GF-D8 (cell line): ENCODE results near the gene LPIN1.
A peak's percentile ranks its signal among the peaks of the same experiment; 100 is the strongest.
"Not testable (repeated sequence)": the region's sequence is repeated elsewhere in the genome, so short reads cannot be mapped to it uniquely, and the experiment has no call there.

Experiments
- DNase-seq: peaks from one replicate; lab custom pipeline; 2025; lab: John Stamatoyannopoulos, UW

LPIN1 gene

DNA sequence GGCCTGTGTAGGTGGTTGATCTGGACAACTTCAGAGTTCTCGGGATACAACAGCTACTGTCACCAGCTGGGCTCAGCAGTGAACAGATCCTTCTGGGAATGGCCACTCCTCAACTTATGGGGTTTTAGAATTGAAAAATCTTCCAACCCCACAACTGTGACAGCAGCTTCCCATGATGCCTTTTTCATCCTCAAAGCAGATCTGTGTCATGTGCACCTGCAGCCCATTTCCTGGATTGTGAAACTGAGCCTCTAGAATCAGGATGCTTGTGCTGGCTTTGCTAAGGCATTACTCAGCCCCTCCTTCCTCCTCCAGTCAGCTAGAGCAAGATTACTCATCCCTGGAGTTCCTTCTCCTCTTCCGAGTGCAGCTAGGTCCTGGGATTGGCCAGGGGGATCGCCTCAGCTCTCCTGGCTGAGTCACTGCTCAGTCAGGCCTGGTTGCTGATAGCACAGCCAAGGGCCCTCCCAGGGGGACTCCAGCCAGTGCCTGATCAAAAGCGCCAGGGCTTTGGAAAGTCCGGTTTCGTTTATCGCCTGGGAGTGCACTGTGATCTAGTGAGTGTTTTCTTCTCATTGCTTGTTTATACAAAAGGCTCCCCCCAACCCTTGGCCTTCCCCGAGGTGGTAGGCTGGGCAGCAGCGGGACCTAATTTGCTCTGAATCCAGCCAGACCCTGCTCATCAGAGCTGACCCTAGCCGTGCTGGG is 2.4 kb upstream of the LPIN1 start:
- peak; percentile 70 for DNase-seq

DNA sequence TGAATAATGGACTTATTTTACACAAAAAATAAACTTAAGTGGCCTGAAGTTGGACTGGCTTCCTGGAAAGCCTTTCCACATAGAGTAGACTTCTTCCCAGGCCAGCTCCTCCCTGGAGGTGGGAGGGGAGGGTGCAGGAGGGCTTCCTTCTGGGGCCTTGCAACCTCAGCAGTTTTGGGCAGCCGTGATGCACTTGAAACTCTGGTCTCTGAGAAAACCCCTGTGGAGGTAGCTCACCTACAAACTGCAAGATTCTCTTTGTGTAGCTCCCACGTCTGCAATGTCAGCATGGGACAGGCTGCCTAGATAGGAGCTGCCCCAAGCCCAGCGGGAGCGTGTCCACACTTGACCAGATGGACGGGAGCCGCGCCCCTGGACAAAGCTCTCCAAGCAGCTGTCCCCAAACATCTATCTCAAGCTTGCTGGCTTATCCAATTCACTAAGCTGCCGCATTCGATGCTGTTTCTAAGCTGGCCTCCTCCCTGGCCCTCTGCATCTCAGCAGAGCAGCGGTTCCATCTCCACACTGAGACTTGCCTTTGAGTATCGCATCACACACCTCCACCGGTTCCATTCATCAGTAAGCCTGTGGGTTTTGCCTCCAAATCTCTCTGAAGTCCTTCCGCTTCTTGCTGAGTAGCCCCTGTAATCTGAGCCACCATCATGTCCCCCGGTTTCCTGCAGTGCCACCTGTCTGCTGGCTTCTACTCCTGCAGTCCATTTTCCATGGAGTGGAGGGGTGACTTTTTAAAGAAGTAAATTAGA is 1.6 kb upstream of the LPIN1 start:
- DNase-seq, result peak; percentile 32

DNA sequence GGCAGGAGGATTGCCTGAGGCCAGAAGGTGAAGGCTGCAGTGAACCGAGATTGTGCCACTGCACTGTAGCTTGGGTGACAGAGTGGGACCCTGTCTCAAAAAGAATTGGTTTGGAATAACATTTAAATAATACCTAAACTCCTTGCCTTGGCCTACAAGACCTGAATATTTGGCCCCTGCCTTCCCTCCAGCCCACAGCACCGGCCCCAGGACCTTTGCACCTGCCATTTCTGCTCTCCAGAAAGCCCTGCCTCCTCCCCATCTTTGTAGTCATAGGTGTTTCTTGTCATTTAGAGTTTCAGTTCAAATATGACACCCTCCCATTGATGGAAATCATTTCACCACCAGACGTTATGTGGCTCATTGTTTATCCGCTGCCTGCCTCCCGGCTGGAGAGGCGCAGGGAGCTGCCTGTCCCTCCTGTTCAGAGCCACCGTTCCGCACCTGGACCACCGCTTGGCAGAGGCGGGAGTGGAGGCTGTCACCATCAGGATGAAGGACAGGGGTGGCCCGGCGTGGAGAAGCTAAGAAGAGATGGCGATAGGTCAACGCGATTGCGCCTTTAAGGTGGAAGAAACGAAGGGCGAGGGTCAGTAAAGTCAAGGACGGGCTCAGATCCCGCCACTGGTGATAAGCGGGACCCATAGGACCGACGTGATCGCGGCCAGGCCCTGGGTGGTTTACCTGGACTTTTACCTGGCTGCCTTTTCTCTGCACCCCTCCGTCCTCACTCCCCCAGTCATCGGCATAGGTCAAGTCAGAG is 638 bp upstream of the LPIN1 start:
- DNase-seq, result no peak

DNA sequence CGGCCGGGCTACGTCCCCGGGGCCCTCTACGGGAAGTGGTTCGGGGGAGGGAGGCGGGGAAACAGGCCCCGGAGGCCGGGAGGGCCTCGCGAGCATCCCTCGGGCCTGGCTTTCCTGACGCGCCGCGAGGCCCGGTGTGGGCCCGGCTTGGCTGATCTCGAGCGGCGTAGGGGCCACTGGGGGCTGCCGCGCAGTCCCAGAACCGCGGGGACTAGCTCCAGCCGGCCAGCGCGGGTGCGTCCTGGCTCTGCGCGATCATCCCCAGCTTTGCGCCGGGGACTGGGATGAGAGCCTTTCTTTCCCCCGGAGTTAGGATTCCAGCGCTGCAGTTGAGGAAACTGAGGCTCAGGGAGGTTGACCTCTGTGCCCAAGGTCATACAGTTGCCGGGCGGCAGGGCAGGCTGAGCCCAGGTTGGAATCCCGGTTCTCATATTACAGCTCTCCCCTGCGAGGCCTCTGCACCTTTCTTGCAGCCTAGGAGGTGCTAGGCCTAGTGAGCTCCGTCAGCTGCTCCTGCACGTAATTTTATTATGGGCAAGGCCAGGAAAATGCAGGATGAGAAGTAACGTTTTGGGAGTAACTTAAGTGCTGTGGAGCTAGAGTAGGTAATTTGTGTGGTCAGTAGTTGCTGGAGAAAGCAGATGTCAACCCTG is 501 bp downstream of the LPIN1 start:
- no peak for DNase-seq

DNA sequence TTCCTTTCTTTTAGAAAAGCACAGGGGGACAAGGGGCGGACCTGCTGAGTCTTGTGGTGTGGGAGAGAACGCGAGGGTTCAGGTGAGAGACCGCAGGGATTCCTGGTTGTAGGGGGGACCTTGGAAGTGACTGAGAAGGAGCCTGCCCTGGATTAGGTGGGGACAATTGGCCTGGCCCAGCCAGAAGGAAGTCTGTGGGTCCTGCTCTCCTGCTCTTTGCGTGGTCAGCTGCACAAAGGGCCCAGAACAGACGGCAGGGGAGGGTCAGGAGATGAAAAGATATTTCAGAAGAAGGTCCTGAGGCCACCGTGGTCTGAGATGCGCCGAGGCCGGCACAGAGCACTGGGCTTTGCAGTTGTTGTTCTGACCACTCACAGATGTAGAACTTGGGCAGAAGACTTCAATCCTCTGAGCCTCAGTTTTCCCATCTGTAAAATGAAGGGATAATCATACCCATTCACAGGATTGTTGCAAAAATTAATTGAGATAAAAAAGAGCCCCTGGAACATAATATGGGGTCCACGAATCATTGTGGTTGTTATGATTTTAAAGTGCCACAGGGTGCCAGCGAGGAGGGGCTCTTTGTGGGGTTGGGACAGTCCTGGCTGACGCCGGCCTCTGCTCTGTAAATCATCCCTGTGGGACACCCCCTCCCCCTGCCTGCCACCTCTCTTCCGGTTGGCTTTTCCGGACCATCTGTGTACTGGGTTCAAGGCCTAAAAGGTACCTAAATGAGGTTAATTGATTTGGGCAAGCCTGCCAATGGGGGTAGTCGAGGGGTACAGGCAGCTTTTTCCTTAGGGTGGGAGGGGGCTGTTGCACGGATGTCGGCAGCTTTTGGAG is 1.8 kb downstream of the LPIN1 start:
- DNase-seq, result no peak

DNA sequence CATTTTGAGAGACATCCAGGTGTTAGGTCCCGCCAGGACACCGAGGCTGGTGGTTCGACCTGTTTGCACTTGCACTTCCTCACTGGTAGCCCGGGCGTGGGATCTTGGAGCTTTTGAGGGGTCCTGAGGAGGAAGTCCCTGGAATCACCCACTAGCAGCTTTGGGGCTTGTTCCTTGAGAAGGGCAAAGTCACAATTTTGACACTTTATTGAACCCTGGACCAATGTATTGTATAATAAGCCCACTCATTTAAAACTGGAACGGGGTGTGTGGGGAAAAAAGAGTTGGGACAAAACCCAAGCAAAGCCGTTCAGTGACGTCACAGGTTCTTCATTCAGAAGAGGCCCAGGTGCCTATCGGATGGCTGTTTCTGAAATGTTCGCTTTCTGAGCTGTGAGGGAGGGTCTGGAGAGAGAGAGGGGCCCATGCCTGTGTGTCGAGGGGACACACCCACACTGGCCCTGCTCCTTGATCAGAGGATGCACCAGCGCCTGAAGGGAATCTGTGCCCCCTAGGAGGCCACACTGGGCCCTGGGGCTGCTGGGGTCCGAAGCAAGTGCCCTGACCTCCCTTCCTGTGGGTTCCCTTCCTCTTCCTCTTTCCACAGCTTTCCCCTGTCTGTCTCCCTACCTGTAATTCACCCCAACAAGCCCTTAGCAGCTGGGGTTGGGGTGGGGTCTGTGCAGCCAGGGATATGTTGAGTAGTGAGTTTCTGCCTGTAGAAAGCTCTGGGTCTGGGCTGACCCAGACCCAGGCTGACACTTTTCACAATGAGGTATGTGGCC is 2.6 kb downstream of the LPIN1 start:
- DNase-seq, result no peak

DNA sequence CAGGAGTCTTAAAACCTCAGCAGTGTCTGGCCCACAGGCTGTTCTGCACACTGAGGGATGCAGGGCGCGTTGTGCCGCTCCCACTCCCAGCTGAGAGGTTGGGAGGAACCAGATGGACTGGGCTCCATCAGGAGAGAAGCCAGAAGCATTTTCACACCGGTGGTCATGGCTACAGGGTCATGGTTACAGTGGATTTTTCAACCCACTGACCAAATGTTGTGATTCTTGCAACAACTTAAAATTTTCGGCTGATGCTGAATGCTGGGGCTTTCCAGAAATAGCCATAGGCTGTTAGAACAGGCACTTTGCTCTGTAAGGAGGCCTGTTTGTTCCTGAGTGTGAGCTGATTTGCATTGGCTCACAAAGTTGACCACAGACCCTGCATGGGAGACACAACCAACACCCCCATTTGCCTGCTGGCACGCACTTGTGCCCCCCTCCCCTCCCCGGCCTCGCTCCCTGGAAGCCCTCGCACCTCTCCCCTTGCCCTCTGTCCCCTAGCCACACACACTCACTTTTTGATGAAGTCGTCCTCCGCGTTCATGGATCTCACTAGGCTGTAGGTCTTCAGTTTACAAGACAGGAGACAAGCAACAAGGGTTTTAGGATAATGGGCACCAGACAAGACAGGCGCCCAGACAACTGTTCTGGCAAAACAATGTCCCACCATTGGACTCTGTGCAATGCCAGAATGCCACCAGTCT is 3.4 kb downstream of the LPIN1 start:
- no peak for DNase-seq

DNA sequence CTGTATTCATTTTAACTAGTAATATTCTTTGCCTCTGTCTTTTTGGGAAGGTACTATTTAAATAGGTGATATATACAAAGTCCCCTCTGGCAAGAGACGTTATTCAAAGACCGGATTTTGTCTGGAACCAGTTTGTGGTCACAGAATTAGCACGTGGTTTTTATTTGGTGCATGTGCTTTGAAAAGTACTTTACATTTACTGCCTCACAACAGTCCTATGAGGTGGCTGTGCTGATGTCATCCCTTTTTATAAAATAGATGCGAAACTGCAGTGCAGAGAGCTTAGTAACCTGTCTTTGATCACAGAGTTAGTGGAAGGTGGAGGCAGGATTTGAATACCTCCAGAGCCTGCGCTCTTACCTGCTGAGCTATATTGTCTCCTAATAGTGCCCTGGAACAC is 4.0 kb downstream of the LPIN1 start:
- DNase-seq, result no peak

DNA sequence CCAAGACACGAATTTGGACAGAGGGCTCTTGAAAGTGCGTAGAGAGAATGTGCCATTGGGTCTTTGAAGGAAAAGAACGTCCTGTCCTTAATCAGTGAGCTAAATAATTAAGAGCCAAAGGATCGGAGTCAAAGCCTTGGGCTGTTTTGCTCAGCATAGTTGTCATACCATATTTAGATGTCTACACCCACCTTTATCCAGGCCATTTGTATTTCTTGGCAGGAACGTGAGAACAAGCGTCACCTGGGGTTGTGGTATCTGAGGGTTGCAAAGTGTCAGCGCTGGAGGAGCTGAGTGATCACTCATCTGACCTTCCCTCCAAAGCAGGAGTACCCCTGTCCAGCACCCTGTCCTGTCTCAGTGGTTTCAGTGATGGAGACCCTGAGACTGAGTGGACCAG is 4.5 kb downstream of the LPIN1 start:
- no peak for DNase-seq

DNA sequence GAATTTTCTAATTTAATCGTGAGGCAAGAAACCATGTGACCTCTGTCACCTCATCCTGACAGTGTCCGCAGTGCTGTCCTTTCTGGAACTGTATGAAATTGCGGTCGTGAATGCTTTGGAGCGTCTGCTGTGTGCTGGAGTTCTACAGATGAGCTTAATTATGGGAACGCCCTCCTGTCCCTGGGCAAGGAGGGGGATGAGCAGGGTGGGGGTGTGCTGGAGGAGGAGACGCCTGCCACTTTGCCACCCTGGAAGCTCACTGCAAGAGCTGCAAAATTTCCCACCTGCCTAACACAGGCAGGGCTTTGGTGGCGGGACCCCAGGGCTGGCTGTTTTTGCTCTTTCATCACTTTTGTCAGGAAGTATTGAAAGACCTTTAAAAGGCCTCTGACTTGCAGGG is 6.5 kb downstream of the LPIN1 start:
- DNase-seq, result peak; percentile 44

DNA sequence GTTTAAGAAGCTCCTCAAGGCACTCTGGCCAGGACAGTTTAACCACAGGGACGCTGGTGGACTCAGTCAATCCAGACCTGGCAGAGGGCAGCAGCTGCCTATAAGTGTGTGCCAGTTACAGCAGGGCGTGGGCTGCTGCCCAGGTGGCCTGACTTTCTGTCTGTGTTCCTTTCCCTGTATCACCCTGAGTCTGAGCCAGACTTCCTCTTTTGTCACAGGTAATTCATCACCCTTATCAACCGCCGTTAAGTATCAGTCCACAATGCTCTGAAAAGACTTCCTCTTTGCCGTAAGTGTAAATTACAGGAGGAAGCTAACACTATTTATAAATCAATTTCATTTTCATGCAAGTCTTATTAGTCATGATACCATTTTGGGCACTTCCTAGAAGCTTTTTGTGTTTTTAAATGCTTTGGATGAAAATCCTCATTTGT is 7.0 kb downstream of the LPIN1 start:
- DNase-seq, result peak; percentile 79

DNA sequence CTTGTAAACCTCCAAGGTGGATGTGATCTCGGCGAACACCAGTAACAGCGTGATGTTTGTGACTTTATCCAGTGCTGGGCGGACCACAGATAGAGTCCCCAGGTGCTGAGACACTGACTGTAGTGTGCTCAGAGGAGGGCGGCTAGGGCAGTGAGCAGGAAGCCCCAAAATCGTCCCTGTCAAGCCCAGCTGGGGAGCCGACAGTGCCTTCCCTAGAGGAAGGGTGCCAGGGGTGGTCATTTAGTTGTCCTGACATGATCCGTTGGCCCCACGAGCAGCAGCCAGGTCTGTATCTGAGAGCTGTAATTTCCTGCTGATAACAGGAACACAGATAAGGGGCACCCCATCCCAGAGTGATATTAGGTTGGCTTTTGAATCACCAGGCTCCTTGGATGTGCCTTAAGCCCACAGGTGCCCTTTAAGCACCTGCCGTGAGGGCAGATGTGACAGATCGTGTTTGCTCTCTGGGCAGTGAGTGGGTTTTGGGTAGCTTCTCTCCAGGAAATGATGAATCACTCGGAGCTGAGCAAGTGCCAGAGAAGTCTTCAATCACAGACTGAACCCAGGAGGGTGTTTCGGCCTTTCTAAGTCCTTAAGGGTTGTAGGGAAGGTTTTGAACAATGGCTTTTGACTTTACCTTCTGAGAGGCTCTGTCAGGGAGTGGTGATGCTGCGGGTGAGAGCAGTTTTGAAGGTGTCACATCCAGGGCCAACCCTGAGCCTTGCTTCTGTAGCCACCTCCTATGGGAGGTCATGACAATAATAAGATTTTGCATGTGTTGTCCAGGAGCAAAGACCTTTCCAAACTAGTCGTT is 7.7 kb downstream of the LPIN1 start:
- DNase-seq, result no peak

DNA sequence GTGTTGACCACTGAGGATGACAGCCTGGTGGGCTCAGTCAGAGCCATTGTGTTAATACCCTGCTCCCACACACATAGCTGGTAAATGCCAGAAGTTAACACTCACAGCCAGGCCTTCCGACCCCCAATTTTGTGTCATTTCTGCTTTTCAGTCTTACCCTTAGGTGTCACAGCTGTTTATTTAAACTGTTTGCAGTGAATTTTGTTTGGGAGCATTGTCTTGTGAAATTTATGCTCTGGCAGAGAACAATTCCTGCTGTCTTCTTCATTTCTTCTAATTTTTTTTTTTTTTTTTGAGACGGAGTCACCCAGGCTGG is 8.2 kb downstream of the LPIN1 start:
- DNase-seq, result no peak

DNA sequence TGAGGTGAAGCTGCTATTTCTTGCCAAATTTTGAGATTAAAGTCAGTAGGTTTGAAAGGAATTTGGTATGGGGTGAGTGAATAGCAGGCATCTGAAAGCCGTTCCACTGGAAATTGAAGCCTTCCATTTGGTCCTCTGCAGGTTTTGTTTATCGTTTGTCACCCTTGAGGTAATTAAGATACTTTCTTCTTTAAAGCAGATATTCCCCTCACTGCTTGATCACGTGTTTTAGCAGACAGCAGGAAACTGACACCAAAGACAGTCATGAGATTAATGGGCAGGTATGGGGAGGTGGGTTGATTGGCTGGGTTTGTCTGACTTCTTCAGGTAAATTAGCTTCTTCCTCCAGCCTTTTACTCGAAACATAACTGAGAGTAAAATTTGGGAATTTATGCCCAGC is 10.7 kb downstream of the LPIN1 start:
- no peak for DNase-seq

DNA sequence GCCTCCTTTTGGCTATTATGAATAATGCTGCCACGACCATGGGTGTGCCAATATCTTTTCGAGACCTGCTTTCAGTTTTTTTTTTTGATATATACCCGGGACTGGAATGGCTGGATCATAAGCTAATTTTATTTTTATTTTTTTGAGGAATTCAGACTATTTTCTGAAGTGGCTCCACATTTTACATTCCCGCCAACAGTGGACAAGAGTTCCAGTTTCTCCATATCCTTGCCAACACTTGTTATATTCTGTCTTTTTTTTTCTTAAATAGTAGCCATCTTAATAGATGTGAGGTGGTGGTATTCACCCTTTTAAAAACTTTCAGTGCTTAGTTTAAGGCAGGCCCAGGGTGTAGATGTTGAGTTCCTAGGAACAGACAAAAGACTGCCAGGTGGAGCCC is 11.8 kb downstream of the LPIN1 start:
- no peak for DNase-seq

DNA sequence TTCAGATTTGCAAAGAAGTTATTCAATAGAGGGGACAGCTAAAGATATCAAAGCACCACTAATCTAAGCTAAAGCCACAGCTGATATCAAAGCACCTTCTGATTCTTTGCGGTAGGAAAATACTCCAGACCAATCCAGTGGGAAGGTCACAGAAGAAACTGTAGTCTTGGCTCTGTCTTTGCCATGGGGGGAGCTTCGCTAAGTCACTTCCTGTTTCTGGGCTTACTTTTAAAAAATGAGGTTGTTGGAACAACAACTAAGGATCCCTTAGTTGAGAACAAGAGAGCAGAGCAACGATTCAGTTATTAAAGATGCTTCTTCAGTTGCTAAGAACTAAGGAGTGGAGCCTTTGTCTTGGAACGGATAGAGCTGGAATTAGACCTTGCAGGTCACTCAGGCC is 12.2 kb downstream of the LPIN1 start:
- DNase-seq, result no peak

DNA sequence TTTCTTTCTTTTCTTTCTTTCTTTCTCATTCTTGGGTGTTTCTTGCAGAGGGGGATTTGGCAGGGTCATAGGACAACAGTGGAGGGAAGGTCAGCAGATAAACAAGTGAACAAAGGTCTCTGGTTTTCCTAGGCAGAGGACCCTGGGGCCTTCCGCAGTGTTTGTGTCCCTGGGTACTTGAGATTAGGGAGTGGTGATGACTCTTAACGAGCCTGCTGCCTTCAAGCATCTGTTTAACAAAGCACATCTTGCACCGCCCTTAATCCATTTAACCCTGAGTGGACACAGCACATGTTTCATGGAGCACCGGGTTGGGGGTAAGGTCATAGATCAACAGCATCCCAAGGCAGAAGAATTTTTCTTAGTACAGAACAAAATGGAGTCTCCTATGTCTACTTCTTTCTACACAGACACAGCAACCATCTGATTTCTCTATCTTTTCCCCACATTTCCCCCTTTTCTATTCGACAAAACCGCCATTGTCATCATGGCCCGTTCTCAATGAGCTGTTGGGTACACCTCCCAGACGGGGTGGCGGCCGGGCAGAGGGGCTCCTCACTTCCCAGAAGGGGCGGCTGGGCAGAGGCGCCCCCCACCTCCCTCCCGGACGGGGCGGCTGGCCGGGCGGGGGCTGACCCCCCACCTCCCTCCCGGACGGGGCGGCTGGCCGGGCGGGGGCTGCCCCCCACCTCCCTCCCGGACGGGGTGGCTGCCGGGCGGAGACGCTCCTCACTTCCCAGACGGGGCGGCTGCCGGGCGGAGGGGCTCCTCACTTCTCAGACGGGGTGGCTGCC is 12.9 kb downstream of the LPIN1 start:
- not testable (repeated sequence) for DNase-seq

DNA sequence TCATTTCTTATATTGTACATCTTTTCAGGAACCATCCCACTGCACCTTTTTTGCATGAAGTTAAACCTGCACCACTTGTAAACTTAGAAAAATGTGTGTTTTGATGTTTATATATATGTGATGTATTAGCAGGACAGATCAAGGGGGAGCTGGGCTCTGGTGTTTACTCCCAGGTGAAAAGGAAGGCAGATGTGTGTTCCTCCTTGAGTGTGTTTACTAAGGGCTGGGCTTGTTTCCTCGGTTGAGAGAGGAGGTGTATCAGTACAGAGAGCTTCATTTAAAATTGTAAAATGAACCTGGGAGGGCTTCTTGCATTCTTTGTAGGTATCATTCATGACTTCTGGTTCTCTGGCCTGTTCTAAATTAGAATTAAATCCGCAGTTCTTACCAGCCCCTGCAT is 14.8 kb downstream of the LPIN1 start:
- no peak for DNase-seq

DNA sequence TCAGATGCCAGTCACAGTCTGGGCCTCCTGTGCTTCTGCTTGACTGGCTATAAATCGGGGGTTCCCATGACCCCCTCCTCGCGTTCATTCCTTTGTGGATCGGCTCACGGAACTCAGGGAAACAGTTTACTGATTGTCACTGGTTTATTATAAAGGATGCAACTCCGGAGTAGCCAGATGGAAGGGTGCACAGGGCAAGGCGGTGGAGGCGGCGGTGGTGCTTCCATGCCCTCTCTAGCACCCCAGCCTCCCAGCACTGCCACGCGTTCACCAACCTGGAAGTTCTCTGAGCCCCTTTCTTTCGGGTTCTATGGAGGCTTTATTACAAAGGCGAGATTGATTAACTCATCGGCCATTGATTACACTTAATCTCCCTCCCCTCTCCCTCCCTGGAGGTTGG is 15.6 kb downstream of the LPIN1 start:
- DNase-seq, result no peak
